NCI-H2029 (cell line): Measurements from ENCODE around the gene CNTN5.

Source experiments
- DNase-seq: peaks from one replicate; lab custom pipeline; 2025; lab: John Stamatoyannopoulos, UW

The CNTN5 gene

DNA sequence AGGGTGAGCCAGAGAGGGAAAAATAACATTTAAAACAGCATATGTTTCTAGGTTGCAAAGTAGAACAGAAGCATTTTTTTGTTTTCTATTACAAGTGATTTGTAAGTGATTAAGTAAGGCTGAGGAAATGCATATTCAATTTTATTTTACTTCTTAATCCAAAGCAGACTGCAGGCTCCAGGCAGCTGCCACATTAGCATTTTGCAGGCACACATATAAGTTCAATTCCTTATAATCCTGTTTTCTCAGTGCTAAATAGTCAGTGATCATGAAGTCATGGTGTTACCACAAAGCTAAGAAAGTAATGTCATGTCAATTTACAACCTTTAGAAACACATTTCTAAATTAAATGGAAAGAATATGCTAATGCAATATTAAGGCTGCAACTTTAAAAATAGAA lies 149.8 kb downstream of the CNTN5 start:
- no peak for DNase-seq

DNA sequence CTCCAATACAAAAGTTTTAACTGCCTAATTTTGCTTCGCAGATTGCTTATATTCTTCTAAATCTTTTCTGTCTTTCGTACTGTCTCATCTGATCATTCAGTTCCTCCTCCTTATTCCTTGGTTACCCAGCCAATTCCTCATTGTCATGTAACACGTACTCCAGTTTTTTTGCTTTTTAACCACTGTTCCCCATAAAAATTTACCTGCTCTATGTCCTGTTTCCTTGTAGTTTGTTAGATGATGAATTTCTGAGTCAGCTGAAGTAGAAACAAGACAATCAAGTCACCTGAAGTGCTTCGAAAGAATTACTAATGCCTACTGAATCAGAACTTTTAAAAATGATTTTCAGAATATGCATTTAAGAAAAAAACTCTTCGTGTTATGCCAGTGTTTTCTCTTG lies 150.6 kb downstream of the CNTN5 start:
- no peak for DNase-seq

DNA sequence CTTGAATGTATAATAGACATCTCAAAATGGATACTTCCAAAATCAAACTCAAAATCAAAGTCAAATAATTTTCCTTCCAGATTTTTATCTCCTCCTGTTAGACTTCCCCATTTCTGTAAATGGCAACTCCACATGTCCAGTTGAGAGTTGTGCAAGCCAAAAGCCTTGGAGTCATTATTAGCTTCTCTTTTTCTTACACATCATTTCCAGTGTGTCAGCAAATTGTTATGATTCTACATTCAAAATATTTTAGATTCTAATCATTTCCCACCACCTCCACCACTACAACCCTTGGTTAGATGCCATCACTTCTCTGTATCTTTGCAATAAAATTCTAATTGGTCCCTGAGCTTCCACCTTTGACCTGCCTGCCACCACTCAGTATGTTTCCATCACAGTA lies 155.7 kb downstream of the CNTN5 start:
- no peak for DNase-seq

DNA sequence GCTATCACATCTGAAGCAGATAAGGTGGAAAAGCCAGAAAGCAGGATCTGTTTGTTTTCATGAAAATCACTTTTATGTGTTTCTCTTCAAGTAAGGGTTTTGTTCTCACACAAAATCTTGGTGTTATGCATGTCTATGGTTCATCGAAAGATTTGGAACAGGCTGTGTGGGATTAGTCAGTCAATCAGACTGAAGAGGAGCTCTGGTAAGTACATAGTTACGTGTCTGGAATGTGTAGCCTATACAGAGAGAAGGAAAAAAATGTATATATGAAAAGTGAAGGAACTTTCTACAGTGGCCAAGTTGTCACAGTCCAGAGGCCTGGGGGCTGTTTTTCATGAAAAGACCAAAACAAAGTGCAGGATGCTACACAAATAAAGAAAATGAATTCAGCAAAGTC lies 156.7 kb downstream of the CNTN5 start:
- no peak for DNase-seq

DNA sequence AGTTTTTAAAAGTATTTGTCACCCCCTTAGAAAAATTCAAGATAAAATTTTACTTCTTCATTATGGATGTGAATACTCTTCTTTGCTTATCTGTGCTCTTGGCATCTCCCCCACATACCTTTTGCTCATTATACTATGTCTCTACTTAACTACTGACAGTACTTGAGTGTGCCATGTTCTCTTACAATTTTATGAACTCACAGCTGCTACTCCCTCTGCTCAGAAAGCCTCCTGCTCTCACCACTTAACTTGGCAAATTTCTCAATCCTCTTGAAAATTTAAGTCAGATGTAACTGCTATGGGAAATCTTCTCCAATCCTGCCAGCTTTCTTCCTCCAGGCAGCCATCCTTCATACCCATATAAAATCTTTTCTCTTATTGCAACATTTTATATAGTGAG lies 163.4 kb downstream of the CNTN5 start:
- no peak for DNase-seq

DNA sequence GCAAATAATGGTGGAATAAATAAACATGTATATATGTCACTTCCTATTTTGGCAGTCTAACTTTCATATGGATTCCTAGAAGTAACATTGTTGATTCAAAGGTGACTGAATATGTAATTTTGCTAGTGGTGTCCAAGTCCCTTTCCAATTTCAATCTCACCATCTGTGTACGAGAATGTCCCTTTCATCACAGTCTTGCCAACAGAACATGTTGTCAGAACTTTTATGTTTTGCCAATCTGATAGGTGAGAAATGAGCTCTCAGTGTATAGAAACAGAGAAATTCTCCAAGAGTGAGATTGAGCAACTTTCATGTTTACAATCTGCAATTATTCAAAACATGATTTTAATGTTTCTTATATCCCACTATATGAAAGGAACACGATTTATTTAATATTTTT lies 167.5 kb downstream of the CNTN5 start:
- DNase-seq = no peak

DNA sequence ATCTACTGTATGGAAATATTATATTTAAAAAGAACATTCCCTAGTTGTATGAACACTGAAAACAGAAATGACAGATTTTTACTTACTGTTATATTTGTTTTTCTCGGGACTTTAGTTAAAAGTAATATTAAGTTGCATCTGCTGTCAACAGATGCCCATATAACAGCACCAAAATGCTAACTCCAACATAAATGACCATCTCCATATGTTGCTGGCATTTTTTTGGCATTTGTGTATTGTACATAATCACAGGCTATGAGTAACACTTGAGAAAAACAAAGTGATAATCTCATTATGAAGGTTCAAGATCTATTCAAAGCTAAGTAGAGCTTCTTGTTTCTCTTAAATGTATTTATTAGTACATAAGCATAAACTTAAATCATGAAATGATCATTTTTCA lies 172.0 kb downstream of the CNTN5 start:
- no peak for DNase-seq

DNA sequence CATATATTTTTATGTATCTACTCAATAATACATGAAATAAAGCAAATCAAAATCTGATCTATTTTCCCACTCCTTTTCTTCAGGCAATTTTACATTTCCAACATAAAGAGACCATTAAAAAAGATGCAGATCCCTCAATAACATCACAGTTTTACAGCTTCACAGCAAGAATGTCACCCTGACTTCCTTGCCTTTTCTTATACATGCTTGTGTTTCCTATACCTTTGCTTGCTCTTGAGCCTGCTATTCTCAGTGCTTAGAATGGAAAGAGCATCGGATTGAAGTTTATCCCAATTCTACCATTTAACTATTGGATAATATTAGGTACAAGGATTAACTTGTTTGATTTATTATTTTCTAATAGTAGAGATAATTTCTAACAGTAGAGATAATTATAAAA lies 176.7 kb downstream of the CNTN5 start:
- DNase-seq = no peak

DNA sequence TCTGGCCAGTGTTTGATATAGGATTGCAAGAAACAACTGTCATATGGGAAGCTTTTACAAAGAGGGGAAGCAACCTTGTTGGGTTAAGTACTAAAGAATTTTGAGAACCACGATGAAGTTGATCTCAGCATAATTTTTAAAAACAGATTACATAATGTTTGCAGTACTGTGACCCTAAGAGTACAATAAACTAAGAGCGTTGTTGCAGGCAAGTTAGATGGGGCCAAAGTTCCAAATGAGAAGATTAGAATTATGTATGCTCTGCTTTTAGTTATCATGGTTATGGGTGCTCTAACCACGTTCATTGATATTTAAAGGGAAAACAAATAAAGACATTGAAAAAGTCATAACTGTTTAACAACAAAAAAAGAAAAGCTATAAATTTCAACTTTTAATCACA lies 177.5 kb downstream of the CNTN5 start:
- no peak for DNase-seq

DNA sequence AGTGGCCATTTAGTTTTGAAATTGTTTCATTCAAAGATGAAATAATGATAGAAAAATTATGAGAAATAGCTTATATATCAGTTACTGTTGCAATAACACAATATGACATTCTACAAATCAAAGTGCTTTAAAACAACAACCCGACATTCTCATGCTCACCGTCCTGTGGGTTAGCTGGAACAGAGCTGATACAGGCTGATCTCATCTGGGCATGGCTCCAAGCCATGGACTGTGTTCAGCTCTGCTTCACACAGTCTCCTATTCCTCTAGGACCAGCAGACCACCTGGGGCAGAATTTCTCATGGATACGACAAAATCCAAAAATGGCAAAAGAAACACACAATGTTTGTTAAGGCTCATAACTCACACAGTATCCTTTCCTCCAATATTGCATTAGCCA lies 178.6 kb downstream of the CNTN5 start:
- DNase-seq = no peak

DNA sequence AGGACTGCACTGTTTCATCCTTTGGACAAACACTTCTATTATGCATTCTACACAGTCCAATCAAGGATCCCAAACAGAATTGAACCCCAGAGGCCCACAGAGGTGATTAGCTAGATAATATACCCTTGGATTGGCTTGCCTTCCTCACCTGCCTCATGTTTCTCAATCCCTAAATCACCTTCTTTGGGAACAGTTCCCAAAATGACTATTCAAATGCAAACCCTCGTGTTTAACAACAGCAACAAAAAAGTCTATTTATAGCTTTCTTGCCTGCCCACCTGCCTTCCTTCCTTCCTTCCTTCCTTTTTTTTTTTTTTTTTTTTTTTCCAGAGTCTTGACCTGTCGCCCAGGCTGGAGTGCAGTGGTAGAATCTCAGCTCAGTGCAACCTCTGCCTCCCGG lies 180.0 kb downstream of the CNTN5 start:
- DNase-seq = no peak

DNA sequence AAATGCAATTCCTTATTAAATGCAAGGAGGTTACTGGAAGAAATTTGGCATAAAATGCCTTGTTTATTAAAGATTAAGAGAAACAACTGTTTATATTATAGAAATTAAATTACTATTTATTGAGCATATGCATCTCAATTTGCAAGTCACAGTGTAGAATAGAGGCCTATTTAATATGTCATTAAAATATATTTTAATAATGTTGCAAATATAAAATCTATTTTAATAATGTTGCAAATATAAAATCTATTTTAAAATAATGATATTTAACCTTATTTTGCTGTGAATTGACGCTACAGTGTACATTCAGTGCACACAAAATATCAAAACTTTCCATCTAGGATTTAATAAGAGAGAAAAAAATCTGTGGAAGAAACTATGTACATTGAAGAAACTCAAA lies 188.1 kb downstream of the CNTN5 start:
- no peak for DNase-seq

DNA sequence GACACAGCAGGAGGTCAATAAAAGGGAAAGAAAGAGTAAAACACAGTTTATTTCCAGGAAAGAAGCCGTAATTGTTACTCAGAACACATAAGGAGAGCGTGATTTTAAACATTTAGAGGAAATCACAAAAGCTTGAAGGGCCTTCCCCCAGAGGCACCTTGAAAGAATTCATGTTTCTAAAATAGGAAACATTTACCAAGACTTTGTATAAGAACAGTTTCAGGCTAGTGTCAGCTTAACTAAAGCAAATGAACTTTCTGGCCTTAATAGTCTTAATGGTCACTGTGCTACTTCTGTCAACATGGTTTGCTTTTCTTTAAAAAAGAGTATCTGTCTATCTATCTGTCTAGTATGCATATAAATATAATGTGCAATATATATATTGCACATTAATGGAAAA lies 208.8 kb downstream of the CNTN5 start:
- DNase-seq = no peak

DNA sequence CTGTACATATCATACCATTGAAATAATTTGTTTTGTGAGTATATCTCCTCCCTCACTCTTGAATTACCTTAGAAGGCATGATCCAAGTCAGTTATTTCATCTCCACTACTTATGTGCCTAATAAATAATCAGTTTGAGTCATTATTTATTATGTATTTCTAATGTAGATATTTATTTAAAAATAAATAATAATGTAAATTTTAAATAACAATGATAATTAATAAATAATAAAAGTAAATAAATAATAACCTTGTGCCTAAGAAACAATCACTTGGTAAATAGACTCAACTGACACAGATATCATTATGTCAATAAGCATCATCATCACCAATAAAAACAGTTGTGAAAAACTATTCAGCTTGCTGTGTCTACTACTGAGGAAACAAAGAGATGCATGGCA lies 213.8 kb downstream of the CNTN5 start:
- DNase-seq = no peak

DNA sequence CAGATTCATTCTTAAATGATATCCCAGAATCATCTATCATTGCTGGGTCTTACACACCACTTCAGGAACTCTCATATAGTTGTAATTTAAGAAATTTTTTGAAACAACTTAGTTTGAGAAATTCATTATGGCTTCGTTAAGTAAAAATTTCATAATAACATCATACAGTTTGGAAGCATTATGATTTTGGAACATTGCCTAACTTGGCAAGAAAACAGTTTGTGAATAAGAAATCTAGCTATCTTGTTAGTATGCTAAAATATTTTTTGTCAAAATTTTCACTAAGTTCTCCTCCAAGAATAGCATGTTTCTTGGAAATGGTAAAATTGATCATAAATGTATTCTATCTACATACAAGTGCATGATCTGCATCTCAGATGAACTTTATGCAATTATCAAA lies 217.7 kb downstream of the CNTN5 start:
- DNase-seq = no peak

DNA sequence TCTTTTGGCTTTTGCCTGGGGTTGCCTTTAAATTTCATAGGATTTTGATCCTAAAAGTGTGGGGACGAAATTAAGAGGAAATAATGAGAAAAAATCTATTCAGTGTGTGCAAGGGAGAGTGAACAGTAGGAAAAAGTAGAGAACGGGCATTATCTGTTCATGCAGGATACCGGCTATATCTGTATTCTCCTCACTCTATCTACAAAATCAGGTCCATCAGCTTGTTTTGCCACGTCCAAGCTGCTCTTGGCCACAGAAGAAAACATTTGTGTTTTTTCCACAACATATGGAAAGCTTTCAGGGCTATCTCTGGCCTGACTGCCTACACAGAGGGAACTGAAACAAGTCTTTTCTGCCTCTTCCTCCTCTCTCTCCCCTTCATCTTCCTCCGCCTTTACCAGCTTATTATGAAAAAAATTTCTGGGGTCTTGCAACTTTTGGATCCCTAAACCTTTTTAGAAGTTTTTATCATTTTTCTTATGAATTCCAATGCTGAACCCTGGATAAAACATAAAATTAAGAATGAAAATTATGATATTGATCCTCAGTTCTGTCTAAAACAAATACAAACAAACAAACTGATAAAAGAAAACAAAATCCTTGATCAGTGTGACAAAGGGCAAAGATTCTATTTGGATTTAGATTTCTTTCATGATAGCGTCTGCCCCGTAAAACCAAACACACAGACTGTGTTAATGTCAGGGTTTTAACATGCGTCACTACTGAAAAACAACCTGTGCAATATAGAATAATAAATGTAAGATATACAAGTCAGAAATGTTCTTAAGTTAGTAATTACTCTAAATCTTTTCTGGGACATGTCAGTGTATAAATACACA lies 219.7 kb downstream of the CNTN5 start:
- no peak for DNase-seq

DNA sequence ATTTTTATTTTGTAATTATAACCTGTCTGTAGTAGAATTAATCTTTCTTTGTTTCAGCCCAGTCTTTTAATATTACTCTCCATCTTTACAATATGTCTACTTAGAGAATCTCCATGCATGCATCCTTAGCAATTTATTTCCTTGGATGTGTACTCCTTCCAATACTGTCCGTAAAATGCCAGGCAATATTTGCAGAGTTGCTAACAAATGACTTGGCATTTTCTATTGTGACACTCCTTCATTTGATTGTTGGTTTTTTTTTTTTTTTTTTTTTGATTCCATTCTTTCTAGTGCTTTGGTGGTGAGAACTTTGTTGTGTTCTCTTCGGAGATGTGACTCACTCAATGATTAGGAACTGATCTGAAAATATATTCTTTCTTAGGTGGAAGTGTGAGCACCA lies 220.3 kb downstream of the CNTN5 start:
- no peak for DNase-seq

DNA sequence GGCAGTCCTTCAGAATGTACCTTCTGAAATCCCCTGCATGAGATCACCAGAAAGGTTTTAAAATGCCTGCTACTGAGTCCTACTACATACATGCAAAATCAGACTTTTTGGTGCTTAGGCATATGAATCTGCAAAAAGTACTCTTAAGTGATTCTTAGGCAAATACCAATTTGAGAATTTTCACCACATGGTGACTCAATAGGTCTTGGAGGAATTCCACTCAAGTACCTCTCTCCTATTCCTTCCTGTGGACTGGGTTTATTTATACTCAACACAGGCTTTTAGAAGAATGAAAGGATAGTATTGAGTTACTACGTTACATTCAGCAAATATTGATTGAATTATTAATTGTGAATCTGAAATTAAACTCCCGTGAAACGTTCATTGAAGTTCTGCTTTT lies 223.9 kb downstream of the CNTN5 start:
- DNase-seq = no peak

DNA sequence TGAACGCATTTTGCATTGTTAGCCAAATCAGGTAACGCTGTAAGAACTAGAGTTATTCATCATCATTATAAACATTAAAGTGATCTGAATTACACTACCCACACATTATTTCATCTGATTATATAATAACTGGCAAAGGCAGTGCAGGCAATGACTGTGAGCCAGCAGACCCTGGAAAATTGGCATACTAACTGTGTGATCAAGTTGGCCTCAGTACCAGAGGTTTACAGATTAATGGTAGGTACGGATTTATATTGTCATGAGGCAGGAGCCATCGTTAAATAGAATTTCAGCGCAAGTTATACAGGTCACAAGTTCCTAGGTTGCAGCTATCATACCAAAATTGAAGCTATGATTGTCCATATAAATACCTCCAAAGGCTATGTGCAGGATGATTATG lies 225.4 kb downstream of the CNTN5 start:
- DNase-seq = no peak

DNA sequence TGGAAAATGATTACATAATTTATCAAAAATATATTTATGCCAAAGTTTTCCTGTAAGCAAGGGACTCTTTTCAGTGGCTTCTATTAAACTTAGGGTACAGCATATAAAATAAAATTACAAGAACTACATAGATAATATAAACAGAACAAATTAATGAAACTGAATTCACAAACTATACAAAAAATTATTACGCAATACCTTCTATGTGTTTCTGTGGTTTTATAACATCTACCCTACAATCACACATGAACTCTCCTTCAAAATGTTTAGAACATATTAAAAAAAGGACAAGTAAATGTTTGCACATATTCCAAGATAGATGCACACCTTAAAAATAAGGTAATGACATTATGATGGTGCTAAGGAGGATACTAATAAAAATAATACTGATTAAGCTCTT lies 235.9 kb downstream of the CNTN5 start:
- no peak for DNase-seq

DNA sequence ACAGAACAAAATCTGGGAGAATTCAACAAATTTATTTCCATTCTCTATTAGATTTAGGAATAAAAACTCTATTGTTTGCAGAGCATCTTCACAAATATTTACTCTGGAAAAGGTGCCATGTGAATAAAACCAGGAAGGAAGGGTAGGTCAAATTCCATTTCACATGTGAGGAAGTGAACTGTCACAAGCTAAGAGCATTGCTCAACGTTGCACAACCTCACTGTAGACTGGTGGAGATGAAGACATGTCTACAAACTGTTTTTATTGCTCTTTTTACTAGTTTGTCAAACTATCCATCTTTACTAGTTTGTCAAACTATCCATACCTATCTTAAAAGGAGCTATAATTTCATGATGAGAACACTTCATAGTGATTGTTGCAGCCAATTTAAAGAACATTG lies 236.4 kb downstream of the CNTN5 start:
- no peak for DNase-seq

DNA sequence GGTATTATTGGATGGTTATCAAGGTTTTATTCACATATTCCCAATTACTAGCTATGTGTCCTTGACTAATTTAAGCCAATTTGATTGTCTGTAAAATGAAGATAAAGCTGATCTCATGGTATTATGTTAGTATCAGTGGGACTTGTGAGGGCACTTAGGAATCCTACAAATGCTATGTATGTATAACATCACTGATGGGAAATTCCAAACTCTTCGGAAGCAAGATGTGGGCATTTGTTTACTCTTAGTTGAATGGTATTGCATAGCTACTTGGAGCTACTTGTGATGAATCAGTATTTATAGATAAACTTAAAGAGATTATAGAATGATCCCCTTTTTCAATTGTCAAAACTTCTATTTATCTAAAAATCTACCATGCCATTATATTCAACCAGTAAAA lies 239.9 kb downstream of the CNTN5 start:
- DNase-seq = no peak

DNA sequence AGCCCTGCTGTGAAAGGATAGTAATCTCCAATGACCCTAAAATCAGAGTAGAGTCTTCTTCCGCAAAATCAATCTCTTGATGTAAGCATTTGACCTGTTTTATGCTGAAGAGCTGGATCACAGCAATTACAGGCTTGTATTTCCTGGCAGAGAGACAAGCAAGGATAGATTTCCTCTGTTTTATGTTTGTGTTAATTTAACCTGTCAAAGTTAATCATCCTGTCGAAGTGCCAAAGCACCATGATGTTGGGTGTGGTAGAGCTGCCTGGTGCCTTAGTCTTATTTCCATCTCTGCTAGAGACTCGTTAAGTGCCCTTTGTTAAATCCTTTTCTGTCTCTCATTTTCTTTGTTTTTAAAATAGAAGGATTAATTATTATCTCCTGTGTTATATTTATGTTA lies 248.1 kb downstream of the CNTN5 start:
- DNase-seq = no peak

DNA sequence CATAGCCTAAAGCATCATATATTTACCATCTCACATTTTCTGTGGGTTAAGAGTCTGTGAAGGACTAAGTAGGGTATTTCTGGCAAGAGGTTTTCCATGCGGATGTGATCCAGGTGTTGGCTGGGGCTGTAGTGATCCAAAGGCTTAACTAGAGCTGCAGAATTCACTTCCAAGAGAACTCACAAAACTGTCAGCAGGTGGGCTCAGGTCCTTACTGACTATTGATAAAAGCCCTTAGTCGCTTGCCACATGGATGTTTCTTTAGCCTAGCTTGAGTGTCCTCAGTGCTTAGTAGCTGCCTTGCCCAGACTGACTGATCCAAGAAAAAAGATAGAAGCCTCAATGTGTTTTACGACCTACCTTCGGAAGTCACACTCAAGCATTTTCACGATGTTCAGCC lies 250.8 kb downstream of the CNTN5 start:
- DNase-seq = no peak

DNA sequence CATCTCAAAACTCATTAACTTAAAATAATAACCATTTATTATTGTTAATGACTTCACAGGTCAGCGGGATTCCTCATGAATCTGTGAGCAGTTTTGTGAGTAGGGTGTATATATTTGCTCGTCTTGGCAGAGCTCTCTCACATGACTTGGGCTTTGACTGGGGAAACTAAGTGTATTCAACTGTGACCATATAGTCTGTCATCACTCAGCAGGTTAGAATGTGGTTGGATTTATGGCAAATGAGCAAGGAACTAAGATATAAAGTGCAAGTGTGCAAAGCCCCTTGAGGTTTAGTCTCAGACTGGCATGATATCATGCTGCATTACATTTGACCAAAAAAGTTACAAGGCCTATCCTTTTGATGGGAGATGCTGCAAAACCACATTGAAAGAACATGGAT lies 254.8 kb downstream of the CNTN5 start:
- no peak for DNase-seq
